AG08396 (cell line): ENCODE results near the gene CHST11.

ENCODE experiments used
- DNase-seq: peaks from one replicate; pipeline ENCODE4 v3.0.0; 2012; ENCODE audit warnings: low spot score, mixed read lengths

CHST11 gene

GRCh38 chr12:104433061-104433460, 23.7 kb upstream of the CHST11 start:
- no peak for DNase-seq

GRCh38 chr12:104434129-104434528, 22.6 kb upstream of the CHST11 start:
- DNase-seq: no peak

GRCh38 chr12:104435175-104435574, 21.6 kb upstream of the CHST11 start:
- DNase-seq: no peak

GRCh38 chr12:104435765-104436164, 21.0 kb upstream of the CHST11 start:
- no peak for DNase-seq

- DNase-seq: no peak
These were observed 20.0 kb upstream of the CHST11 start for GRCh38 chr12:104436790-104437189.

GRCh38 chr12:104438134-104438533, 18.6 kb upstream of the CHST11 start:
- no peak for DNase-seq

GRCh38 chr12:104439137-104439536, 17.6 kb upstream of the CHST11 start:
- DNase-seq: no peak

- no peak for DNase-seq
These were observed 13.7 kb upstream of the CHST11 start for GRCh38 chr12:104443008-104443407.

GRCh38 chr12:104446646-104447421, 9.9 kb upstream of the CHST11 start:
- DNase-seq: no peak

- no peak for DNase-seq
These were observed 8.7 kb upstream of the CHST11 start for GRCh38 chr12:104448031-104448430.

- DNase-seq: no peak
These were observed 8.3 kb upstream of the CHST11 start for GRCh38 chr12:104448451-104448850.

GRCh38 chr12:104450700-104451099, 6.0 kb upstream of the CHST11 start:
- DNase-seq: no peak

GRCh38 chr12:104452087-104452486, 4.7 kb upstream of the CHST11 start:
- DNase-seq: no peak

- DNase-seq: no peak
These were observed 3.6 kb upstream of the CHST11 start for GRCh38 chr12:104453133-104453532.

GRCh38 chr12:104454997-104455396, 1.8 kb upstream of the CHST11 start:
- DNase-seq: peak; percentile 53

GRCh38 chr12:104455578-104456416, 951 bp upstream of the CHST11 start:
- DNase-seq: no peak

GRCh38 chr12:104456950-104457745, 400 bp downstream of the CHST11 start:
- peak; percentile 65 for DNase-seq

- DNase-seq: peak; percentile 56
These were observed 1.3 kb downstream of the CHST11 start for GRCh38 chr12:104457746-104458693.

- peak; percentile 33 for DNase-seq
These were observed 2.1 kb downstream of the CHST11 start for GRCh38 chr12:104458694-104459367.

- no peak for DNase-seq
These were observed 2.7 kb downstream of the CHST11 start for GRCh38 chr12:104459368-104459909.
